A673 (cell line): ENCODE results near the gene SERTAD1.

ENCODE experiments used
- CTCF ChIP-seq: fragments of 300-800, 200-600 bp; sonication (generic); conservative IDR thresholded peaks from 2 replicates; pipeline ENCODE4 v1.5.1; 2017; ENCODE audit warnings: low read depth, mild to moderate bottlenecking, antibody characterized with exemption, low read length, moderate library complexity, mixed read lengths
- EZH2 ChIP-seq: fragments of 200-600 bp; sonication (generic); IDR thresholded peaks from 2 replicates; pipeline ENCODE4 v1.6.1; 2017; ENCODE audit warnings: borderline replicate concordance, low read depth, mild to moderate bottlenecking, mixed read lengths, antibody characterized with exemption, low read length; ENCODE audit not compliant: poor library complexity, severe bottlenecking

- TF ChIP-seq CTCF (no peak), EZH2 (no peak)
These were observed 47.3 kb downstream of the SERTAD1 start for GRCh38 chr19:40378509-40378908.
